SK-N-SH (cell line): ENCODE data around the gene SLC66A1. TPM values are rescaled to one million over a fixed set of nuclear protein-coding genes. Genes with fewer than 3 reads are reported as not detected.
A peak's percentile ranks its signal among the peaks of the same experiment; 100 is the strongest.

ENCODE experiments used
- CTCF ChIA-PET: fragments of 300-600, 350-600 bp; formaldehyde crosslinking; extraction: SDS; loops from one replicate; lab custom pipeline; 2021; lab: Yijun Ruan, JAX
- POLR2A ChIA-PET: fragments of 350-600 bp; sonication (Branson Sonifier 250); formaldehyde crosslinking; extraction: SDS; loops from one replicate; lab custom pipeline; 2020; ENCODE audit warnings: antibody characterized with exemption, inconsistent platforms; lab: Yijun Ruan, JAX
- DNase-seq: peaks from one replicate; pipeline ENCODE4 v3.0.0; 2012
- H2AFZ ChIP-seq: fragments of 200-600 bp; sonication (generic); 2 replicates; pipeline ENCODE4 v1.8.1; 2016; ENCODE audit warnings: antibody characterized with exemption, mild to moderate bottlenecking, low read depth
- H3F3A ChIP-seq: fragments of 200-600 bp; sonication (generic); replicated peaks from 2 replicates; pipeline ENCODE3; 2016; ENCODE audit warnings: antibody characterized with exemption, mild to moderate bottlenecking; ENCODE audit not compliant: insufficient read depth
- H3K27ac ChIP-seq, 2 experiments: fragments of 200-500 bp in 1 of 2; fragments of 200-600 bp in 1 of 2; sonication (Bioruptor generic) in 1 of 2; sonication (generic), shearing (Covaris generic) in 1 of 2; 2 replicates each; pipeline versions ENCODE4 v1.5.1 to v1.6.1; 2014 to 2016; ENCODE audit warnings: low read depth in 2 of 2, inconsistent platforms in 1 of 2, low read length in 1 of 2, mild to moderate bottlenecking in 1 of 2, mixed read lengths in 1 of 2
- H3K27me3 ChIP-seq: fragments of 200-600 bp; sonication (generic), shearing (Covaris generic); 2 replicates; pipeline ENCODE4 v1.6.1; 2016; ENCODE audit warnings: mixed run types; ENCODE audit not compliant: insufficient read depth
- H3K36me3 ChIP-seq, 2 experiments: fragments of 200-500 bp in 1 of 2; fragments of 200-600 bp in 1 of 2; sonication (Bioruptor generic) in 1 of 2; sonication (generic) in 1 of 2; replicated peaks in 1 of 2; 2 replicates each; pipeline versions ENCODE3 to v1.5.1; 2014 to 2016; ENCODE audit warnings: low read length in 1 of 2, mild to moderate bottlenecking in 1 of 2; ENCODE audit not compliant: insufficient read depth in 2 of 2, control insufficient read depth in 1 of 2
- H3K4me1 ChIP-seq, 2 experiments: fragments of 200-500 bp in 1 of 2; fragments of 200-600 bp in 1 of 2; sonication (Bioruptor generic) in 1 of 2; sonication (generic), shearing (Covaris generic) in 1 of 2; 2 replicates each; pipeline versions ENCODE4 v1.5.1 to v1.6.1; 2014 to 2016; ENCODE audit warnings: low read depth in 1 of 2, low read length in 1 of 2, mixed run types in 1 of 2; ENCODE audit not compliant: insufficient read depth in 2 of 2, control insufficient read depth in 1 of 2
- H3K4me2 ChIP-seq: fragments of 200-600 bp; sonication (generic), shearing (Covaris generic); 2 replicates; pipeline ENCODE4 v1.6.1; 2017; ENCODE audit warnings: mixed run types
- H3K4me3 ChIP-seq, 2 experiments: fragments of 200-500 bp in 1 of 2; fragments of 200-600 bp in 1 of 2; sonication (Bioruptor generic) in 1 of 2; sonication (generic), shearing (Covaris generic) in 1 of 2; 2 replicates each; pipeline versions ENCODE4 v1.5.1 to v1.8.1; 2014 to 2016; ENCODE audit warnings: low read depth in 2 of 2, inconsistent platforms in 1 of 2, low read length in 1 of 2, mild to moderate bottlenecking in 1 of 2, mixed read lengths in 1 of 2, moderate library complexity in 1 of 2
- H3K79me2 ChIP-seq: fragments of 200-600 bp; sonication (generic); 2 replicates; pipeline ENCODE4 v1.8.1; 2017; ENCODE audit warnings: mild to moderate bottlenecking; ENCODE audit not compliant: insufficient read depth
- H3K9ac ChIP-seq: fragments of 200-600 bp; sonication (generic); 2 replicates; pipeline ENCODE4 v1.6.1; 2017; ENCODE audit warnings: mixed run types
- H3K9me2 ChIP-seq: fragments of 200-600 bp; sonication (generic); 2 replicates; pipeline ENCODE4 v1.6.1; 2017; ENCODE audit warnings: mixed run types
- H3K9me3 ChIP-seq: fragments of 200-600 bp; sonication (generic); 2 replicates; pipeline ENCODE4 v1.6.1; 2017; ENCODE audit warnings: mixed run types, mild to moderate bottlenecking, moderate library complexity
- H4K20me1 ChIP-seq: fragments of 200-600 bp; sonication (generic); 2 replicates; pipeline ENCODE4 v1.6.1; 2017; ENCODE audit warnings: mild to moderate bottlenecking, mixed run types; ENCODE audit not compliant: insufficient read depth
- CHD2 ChIP-seq: fragments of 150-350 bp; IDR thresholded peaks from 2 replicates; pipeline ENCODE4 v1.6.1; 2018; ENCODE audit warnings: low read length; ENCODE audit not compliant: partially characterized antibody
- ELF1 ChIP-seq: IDR thresholded peaks from 2 replicates; pipeline ENCODE4 v1.4.0; 2012
- FOXJ3 ChIP-seq: sonication (generic); formaldehyde crosslinking; IDR thresholded peaks from 2 replicates; pipeline ENCODE4 v1.5.1; 2020; ENCODE audit warnings: mild to moderate bottlenecking, missing genetic modification reagents
- JUND ChIP-seq: IDR thresholded peaks from 2 replicates; pipeline ENCODE4 v1.4.0; 2012
- MXI1 ChIP-seq: IDR thresholded peaks from 2 replicates; pipeline ENCODE4 v1.6.1; 2012; ENCODE audit warnings: mild to moderate bottlenecking, low read depth, low read length, improper control_type of control experiment
- NFIC ChIP-seq: IDR thresholded peaks from 2 replicates; pipeline ENCODE4 v1.4.0; 2012; ENCODE audit warnings: borderline replicate concordance
- POLR2AphosphoS5 ChIP-seq: IDR thresholded peaks from 2 replicates; pipeline ENCODE4 v1.6.1; 2012; ENCODE audit warnings: low read depth, low read length
- RAD21 ChIP-seq: IDR thresholded peaks from 2 replicates; pipeline ENCODE4 v1.6.1; 2012; ENCODE audit warnings: mild to moderate bottlenecking, low read length
- RCOR1 ChIP-seq: fragments of 150-350 bp; IDR thresholded peaks from 2 replicates; pipeline ENCODE4 v1.6.1; 2017; ENCODE audit warnings: antibody characterized with exemption, low read length
- RXRA ChIP-seq: IDR thresholded peaks from 2 replicates; pipeline ENCODE4 v1.4.0; 2012; ENCODE audit warnings: low read depth, mild to moderate bottlenecking, borderline replicate concordance
- SIN3A ChIP-seq: IDR thresholded peaks from 2 replicates; pipeline ENCODE4 v1.6.1; 2012; ENCODE audit warnings: low read depth, mild to moderate bottlenecking, low read length, moderate library complexity, borderline replicate concordance
- SMC3 ChIP-seq: IDR thresholded peaks from 2 replicates; pipeline ENCODE4 v1.6.1; 2012; ENCODE audit warnings: low read depth, low read length, improper control_type of control experiment
- TAF1 ChIP-seq: IDR thresholded peaks from 2 replicates; pipeline ENCODE4 v1.6.1; 2012; ENCODE audit warnings: low read depth, mild to moderate bottlenecking, low read length, moderate library complexity, borderline replicate concordance
- TEAD4 ChIP-seq: IDR thresholded peaks from 2 replicates; pipeline ENCODE4 v1.4.0; 2012; ENCODE audit warnings: mild to moderate bottlenecking, borderline replicate concordance; ENCODE audit not compliant: insufficient read depth
- WGBS: methylation state at CpG from one replicate; pipeline ENCODE4 v1.1.6; 2017; ENCODE audit warnings: low lambda C conversion rate; 5-methylcytosine and 5-hydroxymethylcytosine counted together
- polyA plus RNA-seq, 3 experiments: library from polyadenylated mRNA; depleted of rRNA; stranded (reverse); fragments of >200 nt; gene quantifications; 2 replicates each; pipeline ENCODE4 v1.2.3, GENCODE V29; 2012
- TF ChIP-seq, protein P1 (sequence below): fragments of 150-350 bp; IDR thresholded peaks from 2 replicates; pipeline ENCODE4 v1.6.1; 2017; ENCODE audit warnings: antibody characterized with exemption, low read length, low read depth, borderline replicate concordance
- TF ChIP-seq, protein P2 (sequence below): IDR thresholded peaks from 2 replicates; pipeline ENCODE4 v1.4.0; 2012; ENCODE audit warnings: low read depth, borderline replicate concordance
- TF ChIP-seq, protein P3 (sequence below): fragments of 200-600 bp; sonication (generic); IDR thresholded peaks from 2 replicates; pipeline ENCODE4 v1.6.1; 2017; ENCODE audit warnings: antibody characterized with exemption, mild to moderate bottlenecking, moderate library complexity
- TF ChIP-seq, protein P4 (sequence below): IDR thresholded peaks from 2 replicates; pipeline ENCODE4 v1.6.1; 2012; ENCODE audit warnings: mild to moderate bottlenecking, low read depth, low read length, moderate library complexity
- TF ChIP-seq, protein P5 (sequence below): IDR thresholded peaks from 2 replicates; pipeline ENCODE4 v1.4.0; 2012; ENCODE audit warnings: low read depth, borderline replicate concordance

Gene SLC66A1
- polyA plus RNA-seq, 1 of the 3 experiments (the other 2 are of a cell fraction) = 16.9 TPM

DNA sequence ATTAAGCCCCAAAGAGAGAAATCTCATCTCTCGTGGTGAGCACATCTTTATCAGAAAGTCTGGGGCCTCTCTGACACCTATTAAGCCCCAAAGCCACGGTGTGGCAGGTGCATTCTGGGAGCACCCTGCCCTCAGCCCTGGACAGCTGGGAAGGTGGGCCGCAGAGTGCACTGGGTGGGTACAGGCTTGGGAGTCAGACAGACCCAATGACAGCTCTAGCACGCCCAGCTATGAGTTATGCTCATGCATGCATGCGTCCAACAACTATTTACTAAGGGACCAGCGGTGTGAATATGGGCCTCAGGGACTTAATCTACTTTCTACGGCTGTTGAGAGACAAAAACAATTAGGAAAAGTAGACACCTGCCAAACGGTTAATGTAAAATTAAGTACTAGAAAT is 46.6 kb downstream of the SLC66A1 start (continued):
- no peak for TF ChIP-seq TAF1
- TF ChIP-seq RCOR1 = no peak
- TF ChIP-seq, protein P1, sequence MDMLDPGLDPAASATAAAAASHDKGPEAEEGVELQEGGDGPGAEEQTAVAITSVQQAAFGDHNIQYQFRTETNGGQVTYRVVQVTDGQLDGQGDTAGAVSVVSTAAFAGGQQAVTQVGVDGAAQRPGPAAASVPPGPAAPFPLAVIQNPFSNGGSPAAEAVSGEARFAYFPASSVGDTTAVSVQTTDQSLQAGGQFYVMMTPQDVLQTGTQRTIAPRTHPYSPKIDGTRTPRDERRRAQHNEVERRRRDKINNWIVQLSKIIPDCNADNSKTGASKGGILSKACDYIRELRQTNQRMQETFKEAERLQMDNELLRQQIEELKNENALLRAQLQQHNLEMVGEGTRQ = no peak
- no peak for TF ChIP-seq POLR2AphosphoS5
- TF ChIP-seq SIN3A = no peak
- no peak for TF ChIP-seq RXRA
- TF ChIP-seq JUND = no peak
- no peak for TF ChIP-seq TEAD4
- no peak for TF ChIP-seq RAD21
- TF ChIP-seq, all 33 proteins: peak for 0

GRCh38 chr1:19359357-19359756 is 47.2 kb downstream of the SLC66A1 start:
- Histone ChIP-seq H3K27me3 (no peaks in the 10 kb centered on the region), H3K4me1 (peaks cover 0 to 40% of the 10 kb centered on the region in 2 experiments; a peak in 1 of 4 replicates), H3K79me2 (peaks cover 51% of the 10 kb centered on the region; the same call in 1 of the 2 replicates), H3K9me3 (no peaks in the 10 kb centered on the region), H2AFZ (no peak overlapping the region), H3K27ac (peak overlapping the region in 1 of 2 experiments; percentile 35; a peak in 1 of 4 replicates), H3K4me2 (no peak overlapping the region), H3K36me3 (peaks cover 18 to 27% of the 10 kb centered on the region in 2 experiments), H3K4me3 (no peak overlapping the region), H4K20me1 (peaks cover 62% of the 10 kb centered on the region), H3K9ac (no peak overlapping the region)
- POLR2A ChIA-PET = interaction anchor here (0.7 kb wide), 1 partner anchor 282 kb away, joined by 3 read pairs; no protein-coding TSS in a partner anchor
- DNase-seq = no peak
- 97% methylated on average over 7 of the region's 11 CpGs for WGBS
- TF ChIP-seq FOXJ3 = no peak
- TF ChIP-seq JUND = no peak
- no peak for TF ChIP-seq SIN3A
- TF ChIP-seq CHD2 = no peak
- TF ChIP-seq SMC3 = no peak
- TF ChIP-seq TAF1 = no peak
- no peak for TF ChIP-seq RCOR1
- TF ChIP-seq, protein P1 = no peak
- TF ChIP-seq, protein P2, sequence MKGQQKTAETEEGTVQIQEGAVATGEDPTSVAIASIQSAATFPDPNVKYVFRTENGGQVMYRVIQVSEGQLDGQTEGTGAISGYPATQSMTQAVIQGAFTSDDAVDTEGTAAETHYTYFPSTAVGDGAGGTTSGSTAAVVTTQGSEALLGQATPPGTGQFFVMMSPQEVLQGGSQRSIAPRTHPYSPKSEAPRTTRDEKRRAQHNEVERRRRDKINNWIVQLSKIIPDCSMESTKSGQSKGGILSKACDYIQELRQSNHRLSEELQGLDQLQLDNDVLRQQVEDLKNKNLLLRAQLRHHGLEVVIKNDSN = no peak
- no peak for TF ChIP-seq MXI1
- TF ChIP-seq POLR2AphosphoS5 = no peak
- no peak for TF ChIP-seq ELF1
- TF ChIP-seq NFIC = no peak
- no peak for TF ChIP-seq RXRA
- TF ChIP-seq, protein P3, sequence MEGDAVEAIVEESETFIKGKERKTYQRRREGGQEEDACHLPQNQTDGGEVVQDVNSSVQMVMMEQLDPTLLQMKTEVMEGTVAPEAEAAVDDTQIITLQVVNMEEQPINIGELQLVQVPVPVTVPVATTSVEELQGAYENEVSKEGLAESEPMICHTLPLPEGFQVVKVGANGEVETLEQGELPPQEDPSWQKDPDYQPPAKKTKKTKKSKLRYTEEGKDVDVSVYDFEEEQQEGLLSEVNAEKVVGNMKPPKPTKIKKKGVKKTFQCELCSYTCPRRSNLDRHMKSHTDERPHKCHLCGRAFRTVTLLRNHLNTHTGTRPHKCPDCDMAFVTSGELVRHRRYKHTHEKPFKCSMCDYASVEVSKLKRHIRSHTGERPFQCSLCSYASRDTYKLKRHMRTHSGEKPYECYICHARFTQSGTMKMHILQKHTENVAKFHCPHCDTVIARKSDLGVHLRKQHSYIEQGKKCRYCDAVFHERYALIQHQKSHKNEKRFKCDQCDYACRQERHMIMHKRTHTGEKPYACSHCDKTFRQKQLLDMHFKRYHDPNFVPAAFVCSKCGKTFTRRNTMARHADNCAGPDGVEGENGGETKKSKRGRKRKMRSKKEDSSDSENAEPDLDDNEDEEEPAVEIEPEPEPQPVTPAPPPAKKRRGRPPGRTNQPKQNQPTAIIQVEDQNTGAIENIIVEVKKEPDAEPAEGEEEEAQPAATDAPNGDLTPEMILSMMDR = no peak
- no peak for TF ChIP-seq RAD21
- TF ChIP-seq, protein P4, sequence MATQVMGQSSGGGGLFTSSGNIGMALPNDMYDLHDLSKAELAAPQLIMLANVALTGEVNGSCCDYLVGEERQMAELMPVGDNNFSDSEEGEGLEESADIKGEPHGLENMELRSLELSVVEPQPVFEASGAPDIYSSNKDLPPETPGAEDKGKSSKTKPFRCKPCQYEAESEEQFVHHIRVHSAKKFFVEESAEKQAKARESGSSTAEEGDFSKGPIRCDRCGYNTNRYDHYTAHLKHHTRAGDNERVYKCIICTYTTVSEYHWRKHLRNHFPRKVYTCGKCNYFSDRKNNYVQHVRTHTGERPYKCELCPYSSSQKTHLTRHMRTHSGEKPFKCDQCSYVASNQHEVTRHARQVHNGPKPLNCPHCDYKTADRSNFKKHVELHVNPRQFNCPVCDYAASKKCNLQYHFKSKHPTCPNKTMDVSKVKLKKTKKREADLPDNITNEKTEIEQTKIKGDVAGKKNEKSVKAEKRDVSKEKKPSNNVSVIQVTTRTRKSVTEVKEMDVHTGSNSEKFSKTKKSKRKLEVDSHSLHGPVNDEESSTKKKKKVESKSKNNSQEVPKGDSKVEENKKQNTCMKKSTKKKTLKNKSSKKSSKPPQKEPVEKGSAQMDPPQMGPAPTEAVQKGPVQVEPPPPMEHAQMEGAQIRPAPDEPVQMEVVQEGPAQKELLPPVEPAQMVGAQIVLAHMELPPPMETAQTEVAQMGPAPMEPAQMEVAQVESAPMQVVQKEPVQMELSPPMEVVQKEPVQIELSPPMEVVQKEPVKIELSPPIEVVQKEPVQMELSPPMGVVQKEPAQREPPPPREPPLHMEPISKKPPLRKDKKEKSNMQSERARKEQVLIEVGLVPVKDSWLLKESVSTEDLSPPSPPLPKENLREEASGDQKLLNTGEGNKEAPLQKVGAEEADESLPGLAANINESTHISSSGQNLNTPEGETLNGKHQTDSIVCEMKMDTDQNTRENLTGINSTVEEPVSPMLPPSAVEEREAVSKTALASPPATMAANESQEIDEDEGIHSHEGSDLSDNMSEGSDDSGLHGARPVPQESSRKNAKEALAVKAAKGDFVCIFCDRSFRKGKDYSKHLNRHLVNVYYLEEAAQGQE = no peak
- no peak for TF ChIP-seq TEAD4
- TF ChIP-seq, protein P5, sequence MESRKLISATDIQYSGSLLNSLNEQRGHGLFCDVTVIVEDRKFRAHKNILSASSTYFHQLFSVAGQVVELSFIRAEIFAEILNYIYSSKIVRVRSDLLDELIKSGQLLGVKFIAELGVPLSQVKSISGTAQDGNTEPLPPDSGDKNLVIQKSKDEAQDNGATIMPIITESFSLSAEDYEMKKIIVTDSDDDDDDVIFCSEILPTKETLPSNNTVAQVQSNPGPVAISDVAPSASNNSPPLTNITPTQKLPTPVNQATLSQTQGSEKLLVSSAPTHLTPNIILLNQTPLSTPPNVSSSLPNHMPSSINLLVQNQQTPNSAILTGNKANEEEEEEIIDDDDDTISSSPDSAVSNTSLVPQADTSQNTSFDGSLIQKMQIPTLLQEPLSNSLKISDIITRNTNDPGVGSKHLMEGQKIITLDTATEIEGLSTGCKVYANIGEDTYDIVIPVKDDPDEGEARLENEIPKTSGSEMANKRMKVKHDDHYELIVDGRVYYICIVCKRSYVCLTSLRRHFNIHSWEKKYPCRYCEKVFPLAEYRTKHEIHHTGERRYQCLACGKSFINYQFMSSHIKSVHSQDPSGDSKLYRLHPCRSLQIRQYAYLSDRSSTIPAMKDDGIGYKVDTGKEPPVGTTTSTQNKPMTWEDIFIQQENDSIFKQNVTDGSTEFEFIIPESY = no peak
- TF ChIP-seq, all 33 proteins: peak for 0
- CTCF ChIA-PET = interaction anchor here (0.7 to 1.2 kb wide), 3 partner anchors 17 to 295 kb away, joined by 3 to 4 read pairs (median 3); no protein-coding TSS in a partner anchor
- Histone ChIP-seq H3F3A (no peaks in the 10 kb centered on the region), H3K9me2 (no peaks in the 10 kb centered on the region)
